ENCODE measurements around the gene CDC37.

DNA sequence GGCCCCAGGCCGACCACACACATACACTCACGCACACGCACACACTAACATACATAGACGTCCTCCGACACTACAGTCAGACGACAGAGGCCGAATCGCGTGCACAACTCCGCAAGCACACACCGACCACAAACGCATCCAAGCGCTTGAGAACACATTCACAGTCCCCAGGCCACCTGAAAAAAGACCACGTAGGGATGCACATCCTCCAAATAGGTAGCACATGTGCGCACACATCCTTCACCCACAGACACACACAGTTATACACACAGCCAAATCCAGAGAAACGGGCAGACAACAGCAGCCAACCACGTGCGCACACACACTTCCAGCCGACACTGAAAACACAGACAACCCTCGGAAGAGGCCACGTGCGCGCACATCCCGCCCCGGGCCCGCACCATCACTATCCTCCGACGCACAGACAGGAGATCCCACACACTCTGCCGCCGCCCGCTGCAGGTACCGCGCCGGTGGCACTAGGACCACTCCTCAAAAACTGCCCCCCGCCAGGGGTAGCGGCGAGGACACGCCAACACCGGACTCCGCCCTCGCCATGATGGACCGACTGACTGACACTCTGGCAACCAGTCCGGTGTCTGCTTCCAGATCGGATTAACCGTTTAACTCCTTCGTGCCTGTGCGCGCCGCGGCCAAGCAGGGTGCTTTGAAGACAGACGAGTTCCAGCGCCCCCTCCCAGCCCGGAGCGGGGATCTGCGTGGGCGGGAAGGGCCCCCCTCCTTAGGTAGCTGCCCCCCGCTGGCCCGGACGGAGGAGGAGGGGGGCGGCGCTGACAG, 16.5 kb upstream of the CDC37 start:
- TF ChIP-seq CTCF (IDR thresholded peaks at IDR 0.05) (no peak), POLR2A (IDR thresholded peaks at IDR 0.05) (no peak), EP300 (IDR thresholded peaks at IDR 0.05) (no peak), POLR2AphosphoS5 (IDR thresholded peaks at IDR 0.05) (no peak)

Data from sigmoid colon (tissue), 4 donors.